H1 (cell line): Measurements from ENCODE around the gene SS18.

Source experiments
- CBX8 ChIP-seq: fragments of 300-800, 300-1000 bp; sonication (generic); IDR thresholded peaks from 2 replicates; pipeline ENCODE4 v1.7.1; 2016; ENCODE audit warnings: low read depth, low read length, borderline replicate concordance
- EGR1 ChIP-seq: IDR thresholded peaks from 2 replicates; pipeline ENCODE4 v1.6.1; 2011; ENCODE audit warnings: low read depth, low read length, borderline replicate concordance
- EP300 ChIP-seq, 2 experiments: IDR thresholded peaks; 1 replicate in 1 of 2; 2 replicates in 1 of 2; pipeline ENCODE4 v1.6.1; 2011 to 2012; ENCODE audit warnings: low read depth in 2 of 2, low read length in 2 of 2, mild to moderate bottlenecking in 2 of 2, borderline replicate concordance in 1 of 2, inconsistent platforms in 1 of 2, moderate library complexity in 1 of 2
- GABPA ChIP-seq: IDR thresholded peaks from 2 replicates; pipeline ENCODE4 v1.6.1; 2011; ENCODE audit warnings: mild to moderate bottlenecking, low read length, moderate library complexity, borderline replicate concordance; ENCODE audit not compliant: insufficient read depth
- POLR2AphosphoS5 ChIP-seq: IDR thresholded peaks from 2 replicates; pipeline ENCODE4 v1.6.1; 2011; ENCODE audit warnings: low read depth, low read length
- RAD21 ChIP-seq, 2 experiments: IDR thresholded peaks in 1 of 2; conservative IDR thresholded peaks in 1 of 2; 2 replicates each; pipeline ENCODE4 v1.6.1; 2011; ENCODE audit warnings: low read depth in 2 of 2, low read length in 2 of 2, improper control_type of control experiment in 1 of 2, inconsistent platforms in 1 of 2, mild to moderate bottlenecking in 1 of 2, moderate library complexity in 1 of 2
- RFX5 ChIP-seq: IDR thresholded peaks from 2 replicates; pipeline ENCODE4 v1.6.1; 2011; ENCODE audit warnings: low read depth, low read length, improper control_type of control experiment, borderline replicate concordance
- RXRA ChIP-seq: IDR thresholded peaks from 2 replicates; pipeline ENCODE4 v1.6.1; 2011; ENCODE audit warnings: low read depth, mild to moderate bottlenecking, low read length, moderate library complexity; ENCODE audit not compliant: insufficient read depth
- SP1 ChIP-seq: IDR thresholded peaks from 2 replicates; pipeline ENCODE4 v1.6.1; 2011; ENCODE audit warnings: low read depth, low read length
- TF ChIP-seq, protein P1 (sequence below), 3 experiments: IDR thresholded peaks; 1 replicate in 2 of 3; 2 replicates in 1 of 3; pipeline versions ENCODE4 v1.5.1 to v1.6.1; 2011; ENCODE audit warnings: low read length in 3 of 3, mild to moderate bottlenecking in 3 of 3, inconsistent platforms in 2 of 3, low read depth in 1 of 3, moderate library complexity in 1 of 3; ENCODE audit not compliant: insufficient read depth in 1 of 3; ENCODE audit errors: control extremely low read depth in 1 of 3

DNA sequence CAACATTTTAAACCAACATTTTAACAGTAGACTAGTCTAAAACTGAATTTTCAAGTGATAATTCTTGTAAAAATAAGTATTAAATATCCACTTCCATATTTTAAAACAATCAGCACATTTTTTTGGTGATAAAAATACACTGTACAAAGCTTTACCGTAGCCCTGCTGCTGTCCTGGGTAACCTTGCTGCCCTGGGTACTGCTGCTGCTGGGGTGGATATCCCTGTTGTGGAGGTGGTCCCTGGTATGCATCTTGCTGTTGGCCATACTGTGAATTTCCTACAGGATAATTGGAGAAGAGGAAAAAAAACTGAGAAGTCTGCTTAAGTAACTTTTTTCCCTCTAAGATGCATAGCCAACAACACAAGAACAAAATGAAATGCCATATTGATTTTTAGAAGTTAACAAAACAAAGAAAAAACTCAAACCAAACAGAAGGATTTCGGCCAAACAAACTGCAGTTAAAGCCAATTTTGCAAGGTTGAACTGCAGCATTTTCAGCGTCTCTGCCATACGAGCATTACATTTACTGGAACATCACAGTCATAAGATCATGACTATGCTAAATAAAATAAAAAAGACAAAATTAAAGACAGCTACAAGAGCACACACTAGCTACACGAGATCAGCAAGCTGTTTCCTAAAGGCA, 55.4 kb downstream of the SS18 start:
- TF ChIP-seq RFX5 (no peak), CBX8 (no peak), RXRA (no peak), SP1 (no peak), POLR2AphosphoS5 (no peak), GABPA (no peak), RAD21 (IDR thresholded peaks at IDR 0.05 in 1 of 2, conservative IDR thresholded peaks at IDR 0.05 in 1 of 2; ENCODE audit: low read depth in 2 of 2, low read length in 2 of 2) (no peak), EGR1 (no peak), EP300 (IDR thresholded peaks at IDR 0.05; ENCODE audit: borderline replicate concordance in 1 of 2, low read depth in 2 of 2, low read length in 2 of 2) (no peak)
- TF ChIP-seq, protein P1, sequence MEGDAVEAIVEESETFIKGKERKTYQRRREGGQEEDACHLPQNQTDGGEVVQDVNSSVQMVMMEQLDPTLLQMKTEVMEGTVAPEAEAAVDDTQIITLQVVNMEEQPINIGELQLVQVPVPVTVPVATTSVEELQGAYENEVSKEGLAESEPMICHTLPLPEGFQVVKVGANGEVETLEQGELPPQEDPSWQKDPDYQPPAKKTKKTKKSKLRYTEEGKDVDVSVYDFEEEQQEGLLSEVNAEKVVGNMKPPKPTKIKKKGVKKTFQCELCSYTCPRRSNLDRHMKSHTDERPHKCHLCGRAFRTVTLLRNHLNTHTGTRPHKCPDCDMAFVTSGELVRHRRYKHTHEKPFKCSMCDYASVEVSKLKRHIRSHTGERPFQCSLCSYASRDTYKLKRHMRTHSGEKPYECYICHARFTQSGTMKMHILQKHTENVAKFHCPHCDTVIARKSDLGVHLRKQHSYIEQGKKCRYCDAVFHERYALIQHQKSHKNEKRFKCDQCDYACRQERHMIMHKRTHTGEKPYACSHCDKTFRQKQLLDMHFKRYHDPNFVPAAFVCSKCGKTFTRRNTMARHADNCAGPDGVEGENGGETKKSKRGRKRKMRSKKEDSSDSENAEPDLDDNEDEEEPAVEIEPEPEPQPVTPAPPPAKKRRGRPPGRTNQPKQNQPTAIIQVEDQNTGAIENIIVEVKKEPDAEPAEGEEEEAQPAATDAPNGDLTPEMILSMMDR (IDR thresholded peaks at IDR 0.05; ENCODE audit: control extremely low read depth in 1 of 3, insufficient read depth in 1 of 3, low read depth in 1 of 3, low read length in 3 of 3) = no peak
